Astrocyte (in vitro differentiated cells and primary cell): ENCODE measurements around the gene SH3PXD2B.

ENCODE experiments used
- EZH2 ChIP-seq: IDR thresholded peaks from 2 replicates; pipeline ENCODE4 v1.6.1; 2012; ENCODE audit warnings: mild to moderate bottlenecking, low read length, inconsistent platforms; ENCODE audit not compliant: insufficient read depth
- TF ChIP-seq, protein P1 (sequence below): IDR thresholded peaks from 2 replicates; pipeline ENCODE4 v1.5.1; 2011; ENCODE audit warnings: low read depth, mild to moderate bottlenecking, inconsistent platforms, low read length, moderate library complexity; ENCODE audit not compliant: insufficient read depth

DNA sequence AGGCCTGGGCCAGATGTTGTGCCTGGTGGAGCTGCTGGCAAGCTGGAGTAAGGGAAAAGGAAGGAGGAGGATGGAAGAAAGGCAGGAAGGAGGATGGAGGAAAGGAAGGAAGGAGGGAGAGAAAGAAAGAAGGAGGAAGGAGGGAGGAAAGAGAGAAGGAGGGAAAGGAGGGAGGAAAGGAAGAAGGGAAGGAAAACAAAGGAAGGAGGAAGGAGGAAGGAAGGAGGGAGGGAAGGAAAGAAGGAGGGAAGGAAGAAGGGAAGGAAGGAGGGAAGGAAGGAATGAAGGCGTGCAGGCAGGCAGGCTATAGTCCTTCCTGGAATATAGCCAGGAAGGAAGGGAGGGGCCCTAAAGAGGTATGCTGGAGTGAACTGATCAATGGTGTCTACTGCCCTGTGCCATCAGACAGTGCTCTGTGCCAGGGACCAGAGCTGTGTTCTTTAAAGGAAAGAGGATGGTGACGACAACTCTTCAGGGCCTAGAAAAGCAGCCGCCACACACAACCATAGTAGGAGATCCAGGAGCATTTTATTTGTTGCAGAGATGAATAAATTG is 109.4 kb downstream of the SH3PXD2B start:
- TF ChIP-seq EZH2: no peak
- TF ChIP-seq, protein P1, sequence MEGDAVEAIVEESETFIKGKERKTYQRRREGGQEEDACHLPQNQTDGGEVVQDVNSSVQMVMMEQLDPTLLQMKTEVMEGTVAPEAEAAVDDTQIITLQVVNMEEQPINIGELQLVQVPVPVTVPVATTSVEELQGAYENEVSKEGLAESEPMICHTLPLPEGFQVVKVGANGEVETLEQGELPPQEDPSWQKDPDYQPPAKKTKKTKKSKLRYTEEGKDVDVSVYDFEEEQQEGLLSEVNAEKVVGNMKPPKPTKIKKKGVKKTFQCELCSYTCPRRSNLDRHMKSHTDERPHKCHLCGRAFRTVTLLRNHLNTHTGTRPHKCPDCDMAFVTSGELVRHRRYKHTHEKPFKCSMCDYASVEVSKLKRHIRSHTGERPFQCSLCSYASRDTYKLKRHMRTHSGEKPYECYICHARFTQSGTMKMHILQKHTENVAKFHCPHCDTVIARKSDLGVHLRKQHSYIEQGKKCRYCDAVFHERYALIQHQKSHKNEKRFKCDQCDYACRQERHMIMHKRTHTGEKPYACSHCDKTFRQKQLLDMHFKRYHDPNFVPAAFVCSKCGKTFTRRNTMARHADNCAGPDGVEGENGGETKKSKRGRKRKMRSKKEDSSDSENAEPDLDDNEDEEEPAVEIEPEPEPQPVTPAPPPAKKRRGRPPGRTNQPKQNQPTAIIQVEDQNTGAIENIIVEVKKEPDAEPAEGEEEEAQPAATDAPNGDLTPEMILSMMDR: no peak
